Right cardiac atrium (tissue), 5 donors: ENCODE data around the gene CD68. TPM values are rescaled to one million over a fixed set of nuclear protein-coding genes. Genes with fewer than 3 reads are reported as not detected.
"Not testable (repeated sequence)": the region's sequence is repeated elsewhere in the genome, so short reads cannot be mapped to it uniquely, and the experiment has no call there.

Source experiments
- ATAC-seq, 2 donors: fragments of 200-7000 bp; cut with Tn5 transposase; one replicate each; pipeline versions ENCODE4 v1.8.0 to v1.9.1; 2020; ENCODE audit warnings: moderate library complexity in 2 of 2, mild to moderate bottlenecking in 1 of 2
- DNase-seq, 3 donors: peaks; one replicate each; pipeline ENCODE4 v3.0.0-alpha.2; 2020
- H3K27ac ChIP-seq: one replicate; pipeline ENCODE4 v1.5.1; 2013; ENCODE audit warnings: mild to moderate bottlenecking, low read length, control low read depth, moderate library complexity
- H3K27me3 ChIP-seq: one replicate; pipeline ENCODE4 v1.6.1; 2013; ENCODE audit not compliant: control insufficient read depth, insufficient read depth
- H3K4me1 ChIP-seq: one replicate; pipeline ENCODE4 v1.6.1; 2013; ENCODE audit warnings: low read length; ENCODE audit not compliant: control insufficient read depth, insufficient read depth
- H3K4me3 ChIP-seq: one replicate; pipeline ENCODE4 v1.5.1; 2013; ENCODE audit warnings: low read length, control low read depth
- H3K9me3 ChIP-seq: one replicate; pipeline ENCODE4 v1.6.1; 2013; ENCODE audit warnings: low read length; ENCODE audit not compliant: control insufficient read depth
- WGBS: extraction: QIAGEN DNeasy Blood & Tissue Kit; methylation state at CpG from one replicate; pipeline ENCODE4 v1.1.7; 2013; 5-methylcytosine and 5-hydroxymethylcytosine counted together
- intact Hi-C, 4 donors: fragments of 100-400 bp; cut with DNase I; formaldehyde crosslinking; loops; one replicate each; pipeline versions ENCODE4 v1.11.0 to v1.14.0; 2022 to 2023
- polyA plus RNA-seq: library from polyadenylated mRNA; stranded (reverse); fragments of 200-250 nt; gene quantifications from one replicate; pipeline ENCODE4 v1.2.3, GENCODE V29; 2013
- total RNA-seq, 4 donors: library from RNA; stranded (reverse); fragmentation: NEBNext Ultra II Directional; extraction: Animal tissue kit (Norgen Biotek cat#: 25700); gene quantifications; one replicate each; pipeline ENCODE4 v1.2.1, GENCODE V29; 2021
- donor health status: healthy with polysubstance abuse.
- donor health status: DM: no; HTN: yes; CAD: no.
- donor health status: DM: no; HTN: no; CAD: no.
- donor health status: DM: no; HTN: yes; CAD: no; lungs with severe emphysema.
- donor health status: DM: yes; HTN: yes; CAD: no.

The CD68 gene
- total and polyA plus RNA-seq, 5 donors = 19.4 to 45.6 (median 43.3) TPM

DNA sequence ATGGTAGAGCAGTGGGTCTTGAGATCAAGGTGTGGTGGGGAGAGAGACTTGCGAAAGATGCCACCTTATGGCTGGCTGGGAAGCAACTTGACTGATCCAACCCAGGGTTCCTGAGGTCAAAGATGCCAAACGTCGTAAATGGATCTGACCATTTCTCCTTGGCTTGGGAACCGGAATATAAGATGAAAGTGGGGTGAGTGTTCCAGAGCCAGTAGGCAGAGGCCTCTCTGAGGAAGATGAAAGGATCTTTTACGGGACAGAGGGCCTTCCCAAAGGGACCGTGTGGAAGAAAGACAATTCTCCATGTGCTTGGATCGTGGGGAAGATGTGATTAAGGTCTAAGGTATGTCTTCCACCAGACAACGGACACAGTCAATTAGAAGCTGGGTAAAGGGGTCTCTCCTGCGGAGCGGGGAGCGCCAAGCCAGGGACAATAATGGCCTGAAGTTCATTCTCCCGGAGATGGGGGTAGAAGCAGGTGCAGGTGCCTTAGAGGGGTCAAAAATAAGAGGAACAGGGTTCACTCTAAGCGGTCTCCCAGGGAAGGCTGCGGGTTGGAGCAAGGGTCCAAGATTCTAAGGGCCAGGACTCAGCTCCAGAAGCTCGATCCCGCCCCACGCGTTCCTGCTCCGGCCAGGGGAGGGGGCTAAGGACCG, 34.5 kb downstream of the CD68 start:
- ATAC-seq (no peak), DNase-seq (no peak)
- Histone ChIP-seq H3K9me3 (no peaks in the 10 kb centered on the region), H3K4me3 (peak overlapping the region; percentile 66), H3K27ac (peak overlapping the region; percentile 86), H3K4me1 (peaks cover 3% of the 10 kb centered on the region), H3K27me3 (no peaks in the 10 kb centered on the region)
- 7% methylated on average over 20 of the region's 20 CpGs for WGBS
- intact Hi-C loops = no loop called here

DNA sequence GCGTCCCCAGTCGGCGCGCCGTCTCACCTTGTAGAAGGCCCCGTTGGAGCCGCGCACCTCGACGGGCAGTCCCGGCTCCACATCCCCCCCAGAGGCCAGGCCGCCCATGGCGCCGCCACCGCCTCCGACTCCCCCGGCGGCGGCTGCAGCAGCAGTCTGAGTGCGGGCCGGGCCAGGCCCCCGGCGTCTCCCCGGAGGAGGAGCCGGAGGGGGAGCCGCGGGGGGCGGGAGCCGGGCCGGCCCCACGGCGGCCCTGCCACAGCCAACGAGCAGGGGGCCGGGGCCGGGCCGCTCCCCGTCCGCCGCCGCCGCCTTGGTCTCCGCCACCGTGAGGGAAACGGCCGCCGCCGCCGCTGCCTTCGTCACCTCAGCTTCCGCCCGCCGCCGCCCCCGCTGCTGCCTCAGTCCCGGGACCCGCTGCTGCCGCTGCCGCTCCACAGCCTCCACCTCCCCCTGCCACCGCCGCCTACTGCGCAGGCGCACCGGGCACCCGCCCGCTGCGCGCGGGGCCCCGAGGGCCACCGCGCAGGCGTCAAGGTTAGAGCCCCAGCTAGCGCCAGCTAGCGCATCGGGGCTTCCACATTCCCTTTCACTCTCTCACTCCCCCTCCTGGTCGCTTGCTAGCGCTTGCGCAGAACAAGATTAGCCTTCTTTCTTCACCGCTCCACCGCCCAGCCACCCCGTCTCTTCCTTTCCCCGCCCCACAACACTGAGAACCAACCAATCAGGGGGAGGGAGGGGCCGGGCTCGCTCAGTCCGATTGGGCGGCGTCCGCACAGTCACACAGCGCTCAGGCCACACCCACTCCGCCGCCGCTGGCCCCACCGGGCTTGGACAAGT, 35.2 kb downstream of the CD68 start, which contains the start of gene FXR2:
Gene FXR2 (minus strand): TSS at position 473 of the 840 bp plus-strand sequence. CDS start 365 bp downstream, at position 108.
- H3K4me1 ChIP-seq = peaks cover 3% of the 10 kb centered on the region
- peak; percentile 100 for DNase-seq
- under 1% methylated on average over 92 of the region's 93 CpGs for WGBS
- no peaks in the 10 kb centered on the region for H3K9me3 ChIP-seq
- peak; percentile 99 for ATAC-seq
- no peaks in the 10 kb centered on the region for H3K27me3 ChIP-seq
- peak within 1 kb of the TSS; percentile 86 for H3K27ac ChIP-seq
- intact Hi-C loops = no loop called here
- peak within 1 kb of the TSS; percentile 66 for H3K4me3 ChIP-seq

DNA sequence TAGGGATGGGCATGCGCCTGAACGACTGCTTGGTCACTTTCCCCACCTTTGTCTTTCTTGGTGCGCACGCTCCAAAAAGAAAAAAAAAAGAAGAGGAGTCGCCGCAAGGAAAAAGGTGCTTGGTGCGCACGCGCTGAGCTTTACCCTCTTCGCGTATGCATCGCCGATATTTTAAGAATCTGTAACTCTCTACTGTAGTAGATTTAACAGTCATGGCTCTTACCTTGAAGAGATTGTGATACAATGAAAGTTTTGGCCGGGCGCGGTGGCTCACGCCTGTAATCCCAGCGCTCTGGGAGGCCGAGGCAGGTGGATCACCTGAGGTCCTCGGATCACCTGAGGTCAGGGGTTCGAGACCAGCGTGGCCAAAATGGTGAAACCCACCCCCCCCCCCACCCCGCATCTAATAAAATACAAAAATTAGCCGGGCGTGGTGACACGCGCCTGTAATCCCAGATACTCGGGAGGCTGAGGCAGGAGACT, 35.9 kb downstream of the CD68 start:
- Histone ChIP-seq H3K9me3 (no peaks in the 10 kb centered on the region), H3K27ac (peak overlapping the region; percentile 55), H3K4me3 (peak overlapping the region; percentile 29), H3K27me3 (no peaks in the 10 kb centered on the region), H3K4me1 (peaks cover 3% of the 10 kb centered on the region)
- ATAC-seq (no peak), DNase-seq (no peak)
- intact Hi-C loops = no loop called here
- 8% methylated on average over 28 of the region's 28 CpGs for WGBS

DNA sequence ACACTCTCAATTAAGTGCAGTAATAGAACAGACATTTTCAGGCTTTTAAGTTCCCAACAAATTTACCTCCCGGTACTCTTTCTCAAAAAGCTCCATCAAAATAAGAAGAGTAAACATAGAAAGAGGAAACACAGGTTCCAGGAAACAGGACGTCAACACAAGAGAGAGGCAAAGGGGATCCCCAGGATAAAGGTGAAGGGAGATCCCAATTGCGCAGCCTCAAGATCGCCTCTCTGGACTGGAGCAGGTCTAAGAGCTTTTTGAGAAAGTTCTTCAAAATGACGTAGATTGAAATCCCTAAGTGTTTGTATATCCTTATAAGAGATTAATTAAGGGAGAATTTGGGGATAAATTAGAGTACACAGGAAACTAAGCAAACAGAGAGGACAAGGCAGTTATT, 39.2 kb downstream of the CD68 start:
- whole genome bisulfite sequencing = 75% methylated on average over 5 of the region's 5 CpGs
- Histone ChIP-seq H3K4me3 (no peak overlapping the region), H3K4me1 (no peaks in the 10 kb centered on the region), H3K9me3 (no peaks in the 10 kb centered on the region), H3K27ac (no peak overlapping the region), H3K27me3 (no peaks in the 10 kb centered on the region)
- DNase-seq = no peak
- intact Hi-C loops = no loop called here
- ATAC-seq = no peak

DNA sequence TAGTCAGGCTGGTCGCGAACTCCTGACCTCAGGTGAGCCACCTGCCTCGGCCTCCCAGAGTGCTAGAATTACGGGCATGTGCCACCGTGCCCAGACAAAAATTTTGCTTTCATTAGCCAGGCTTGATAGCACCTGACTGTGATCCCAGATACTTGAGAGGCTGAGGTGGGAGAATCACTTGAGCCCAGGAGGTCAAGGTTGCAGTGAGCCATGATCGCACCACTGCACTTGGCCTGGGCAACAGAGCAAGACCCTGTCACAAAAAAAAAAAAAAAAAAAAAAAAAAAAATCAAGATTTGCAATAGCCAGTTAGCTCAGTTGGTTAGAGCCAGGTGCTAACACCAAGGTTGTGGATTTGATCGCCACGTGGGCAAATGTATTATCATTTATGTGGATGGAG, 41.4 kb downstream of the CD68 start:
- WGBS = 95% methylated on average over 8 of the region's 8 CpGs
- Histone ChIP-seq H3K27me3 (no peaks in the 10 kb centered on the region), H3K4me3 (no peak overlapping the region), H3K4me1 (no peaks in the 10 kb centered on the region), H3K27ac (no peak overlapping the region), H3K9me3 (no peaks in the 10 kb centered on the region)
- DNase-seq (no peak), ATAC-seq (no peak)
- intact Hi-C loops = no loop called here

DNA sequence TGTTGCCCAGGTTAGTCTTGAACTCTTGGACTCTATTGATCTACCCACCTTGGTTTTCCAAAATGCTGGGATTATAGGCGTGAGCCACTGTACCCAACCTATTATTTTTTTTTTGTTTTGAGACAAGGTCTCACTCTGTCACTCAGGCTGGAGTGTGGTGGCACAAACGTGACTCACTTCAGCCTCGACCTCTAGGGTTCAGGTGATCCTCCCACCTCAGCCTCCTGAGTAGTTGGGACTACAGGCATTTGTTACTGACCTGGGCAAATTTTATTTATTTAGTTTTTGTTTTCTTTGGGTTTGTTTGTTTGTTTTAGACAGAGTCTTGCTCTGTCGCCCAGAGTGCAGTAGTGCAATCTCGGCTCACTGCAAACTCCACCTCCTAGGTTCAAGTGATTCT, 44.2 kb downstream of the CD68 start:
- H3K9me3 ChIP-seq = no peaks in the 10 kb centered on the region
- H3K4me3 ChIP-seq = no peak overlapping the region
- no peak overlapping the region for H3K27ac ChIP-seq
- intact Hi-C loops = no loop called here
- DNase-seq (no peak), ATAC-seq (no peak)
- H3K4me1 ChIP-seq = peaks cover 5% of the 10 kb centered on the region
- WGBS = 87% methylated on average over 5 of the region's 5 CpGs
- no peaks in the 10 kb centered on the region for H3K27me3 ChIP-seq

DNA sequence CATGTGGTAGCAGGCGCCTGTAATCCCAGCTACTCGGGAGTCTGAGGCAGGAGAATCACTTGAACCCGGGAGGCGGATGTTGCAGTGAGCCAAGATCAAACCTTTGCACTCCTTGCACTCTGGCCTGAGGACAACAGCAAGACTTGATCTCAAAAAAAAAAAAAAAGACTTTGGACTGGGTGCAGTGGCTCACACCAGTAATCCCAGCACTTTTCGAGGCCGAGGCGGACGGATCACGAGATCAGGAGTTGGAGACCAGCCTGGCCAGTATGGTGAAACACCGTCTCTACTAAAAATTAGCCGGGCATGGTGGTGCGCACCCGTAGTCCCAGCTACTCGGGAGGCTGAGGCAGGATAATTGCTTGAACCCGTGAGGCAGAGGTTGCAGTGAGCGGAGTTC, 46.3 kb downstream of the CD68 start:
- DNase-seq, H3K27ac ChIP-seq, intact Hi-C loops, H3K27me3 ChIP-seq, H3K4me1 ChIP-seq, H3K9me3 ChIP-seq, H3K4me3 ChIP-seq, ATAC-seq: not testable (repeated sequence)
- 98% methylated on average over 16 of the region's 16 CpGs for WGBS

DNA sequence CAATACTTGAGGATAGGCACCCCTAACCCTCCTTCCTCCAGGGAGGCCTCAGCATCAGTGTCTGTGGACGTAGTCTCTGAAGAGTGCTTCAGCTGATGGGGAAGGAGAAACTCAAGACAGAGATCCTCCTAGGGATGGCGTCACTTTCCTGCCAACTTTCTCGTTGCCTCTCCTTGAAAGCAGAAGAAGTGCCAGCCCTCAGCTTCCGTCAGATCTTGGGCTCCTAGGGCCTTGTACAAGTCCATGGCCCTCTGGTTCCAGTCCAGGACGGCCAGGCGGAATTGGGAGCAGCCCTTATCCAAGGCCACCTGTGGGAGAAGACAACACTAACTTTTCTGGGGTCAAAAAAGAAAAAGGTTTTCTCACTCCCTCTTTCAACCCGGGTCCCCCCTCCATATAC, 46.9 kb downstream of the CD68 start:
- Histone ChIP-seq H3K27me3 (no peaks in the 10 kb centered on the region), H3K4me1 (peaks cover 6% of the 10 kb centered on the region), H3K27ac (peak overlapping the region; percentile 95), H3K9me3 (no peaks in the 10 kb centered on the region), H3K4me3 (no peak overlapping the region)
- ATAC-seq = no peak
- 86% methylated on average over 7 of the region's 7 CpGs for WGBS
- intact Hi-C loops = no loop called here
- DNase-seq = no peak

DNA sequence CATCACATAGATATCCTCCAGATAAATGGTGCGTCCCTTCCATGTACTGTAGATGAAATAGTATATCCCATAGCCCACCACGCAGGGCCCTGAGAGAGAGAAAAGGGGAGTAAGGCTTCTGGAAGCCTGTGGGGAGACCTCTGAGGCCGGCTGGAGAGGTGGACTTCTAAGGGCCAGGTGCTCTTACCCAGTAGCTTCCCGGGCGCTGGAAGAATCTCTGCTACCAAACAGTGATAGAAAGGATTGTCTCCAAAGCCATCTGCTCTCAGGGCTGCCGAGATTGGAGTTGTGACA, 47.5 kb downstream of the CD68 start:
- intact Hi-C loops = no loop called here
- WGBS = 17% methylated on average over 6 of the region's 6 CpGs
- H3K4me3 ChIP-seq = peak overlapping the region; percentile 96
- no peaks in the 10 kb centered on the region for H3K27me3 ChIP-seq
- H3K27ac ChIP-seq = peak overlapping the region; percentile 95
- H3K4me1 ChIP-seq = peaks cover 7% of the 10 kb centered on the region
- ATAC-seq = no peak
- DNase-seq = no peak
- H3K9me3 ChIP-seq = no peaks in the 10 kb centered on the region

DNA sequence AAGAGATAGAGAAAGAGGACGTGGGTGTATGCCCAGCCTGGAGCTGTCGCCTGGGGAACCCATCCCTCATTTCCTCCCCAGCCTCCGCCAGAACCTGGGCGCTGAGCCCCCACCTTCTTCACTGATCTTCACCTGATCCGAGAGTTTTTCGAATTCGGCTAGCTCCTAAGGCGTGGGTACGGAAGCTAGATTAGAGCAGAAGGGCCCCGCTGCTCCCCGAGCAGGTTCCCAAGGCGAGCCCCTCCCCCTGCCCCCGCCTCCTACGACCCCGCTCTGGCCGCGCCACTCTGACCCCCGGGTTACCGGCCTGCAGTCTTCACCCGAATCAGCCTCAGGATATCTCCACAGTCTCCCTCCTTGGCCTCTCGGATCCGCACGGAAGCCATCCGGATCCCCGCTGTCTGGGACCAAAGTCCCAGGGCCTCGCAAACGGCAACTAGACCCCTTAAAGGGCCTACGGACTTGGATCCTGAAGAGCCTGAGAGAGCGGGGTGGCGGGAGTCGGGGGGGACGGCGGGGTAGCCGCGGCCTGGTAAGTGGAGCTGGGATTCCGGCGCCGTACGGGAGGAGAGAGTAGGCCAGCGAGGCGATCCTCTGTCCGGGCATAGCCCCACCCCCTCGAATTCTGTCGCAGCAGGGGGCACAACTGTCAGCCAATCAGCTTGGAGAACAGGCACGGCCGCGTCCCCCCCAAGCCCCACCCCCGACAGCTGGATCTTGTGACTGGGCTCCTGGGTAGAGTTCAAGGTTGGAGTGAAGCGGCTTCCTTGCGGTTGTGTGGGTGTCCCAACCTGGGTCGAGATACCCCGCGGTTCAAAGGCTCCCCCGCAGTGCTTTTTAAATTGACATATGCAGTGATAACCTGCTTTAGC, 48.0 kb downstream of the CD68 start, which contains the start of gene SAT2:
Gene SAT2 (minus strand): TSS at position 572 of the 872 bp plus-strand sequence. CDS start 186 bp downstream, at position 386.
- no peaks in the 10 kb centered on the region for H3K9me3 ChIP-seq
- H3K4me1 ChIP-seq = peaks cover 7% of the 10 kb centered on the region
- DNase-seq = peak; percentile 96 to 98 (median 97)
- no peaks in the 10 kb centered on the region for H3K27me3 ChIP-seq
- WGBS = under 1% methylated on average over 54 of the region's 54 CpGs
- H3K27ac ChIP-seq = peak within 1 kb of the TSS; percentile 95
- peak within 1 kb of the TSS; percentile 96 for H3K4me3 ChIP-seq
- intact Hi-C loops = no loop called here
- peak; percentile 98 to 99 for ATAC-seq
